ENCODE data around the gene FRMD3.

The FRMD3 gene

DNA sequence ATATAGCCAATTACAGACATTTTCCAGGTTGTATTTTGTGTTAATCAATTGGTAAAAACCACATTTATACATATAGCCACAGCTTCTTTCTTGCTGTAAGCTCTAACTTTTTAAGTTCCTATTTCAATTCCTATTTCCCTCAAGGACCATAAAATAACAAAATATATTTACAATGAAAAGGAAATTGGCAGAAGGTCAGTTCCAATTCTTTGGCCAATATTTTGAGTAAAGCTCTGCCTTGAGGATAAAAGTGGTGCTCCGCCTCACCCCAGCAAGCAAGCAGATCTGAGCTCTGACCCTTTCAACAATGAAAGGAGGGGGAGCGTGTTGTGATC lies 271.9 kb downstream of the FRMD3 start:
- Histone ChIP-seq H3K9me3 (no peaks in the 10 kb centered on the region), H3K27me3 (no peaks in the 10 kb centered on the region), H3K4me3 (ENCODE audit: low read depth in 1 of 2, low read length in 1 of 2) (no peak overlapping the region), H3K36me3 (no peaks in the 10 kb centered on the region), H3K27ac (no peak overlapping the region), H3K4me1 (ENCODE audit: control insufficient read depth in 1 of 2, insufficient read depth in 1 of 2, low read depth in 1 of 2, low read length in 1 of 2) (no peaks in the 10 kb centered on the region)
- no peak for TF ChIP-seq CTCF (IDR thresholded peaks at IDR 0.05)

DNA sequence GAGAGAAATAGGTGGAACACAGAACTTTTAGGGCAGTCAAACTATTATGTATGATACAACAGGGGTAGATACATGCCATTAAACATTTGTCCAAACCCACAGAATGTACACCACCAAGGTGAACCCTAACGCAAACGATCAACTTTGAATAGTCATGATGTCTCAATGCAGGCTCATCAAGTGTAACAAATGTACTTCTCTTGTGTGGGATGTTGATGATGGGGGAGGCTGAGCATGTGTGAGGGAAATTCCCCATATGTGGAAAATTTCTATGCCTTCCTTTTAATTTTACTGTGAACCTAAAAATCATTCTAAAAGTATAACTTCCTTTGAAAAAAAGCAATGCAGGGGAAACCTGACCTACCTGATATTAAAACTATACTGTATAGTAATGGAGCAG lies 273.9 kb downstream of the FRMD3 start:
- H3K9me3 ChIP-seq, result no peaks in the 10 kb centered on the region
- H3K4me3 ChIP-seq (ENCODE audit: low read depth in 1 of 2, low read length in 1 of 2), result no peak overlapping the region
- no peak overlapping the region for H3K27ac ChIP-seq
- TF ChIP-seq CTCF (IDR thresholded peaks at IDR 0.05), result no peak
- no peaks in the 10 kb centered on the region for H3K27me3 ChIP-seq
- H3K4me1 ChIP-seq (ENCODE audit: control insufficient read depth in 1 of 2, insufficient read depth in 1 of 2, low read depth in 1 of 2, low read length in 1 of 2), result no peaks in the 10 kb centered on the region
- H3K36me3 ChIP-seq, result peaks cover 4% of the 10 kb centered on the region

GRCh38 chr9:83259558-83259957 lies 278.6 kb downstream of the FRMD3 start:
- Histone ChIP-seq H3K27me3 (no peaks in the 10 kb centered on the region), H3K9me3 (no peaks in the 10 kb centered on the region), H3K4me3 (ENCODE audit: low read depth in 1 of 2, low read length in 1 of 2) (no peak overlapping the region), H3K4me1 (ENCODE audit: control insufficient read depth in 1 of 2, insufficient read depth in 1 of 2, low read depth in 1 of 2, low read length in 1 of 2) (no peaks in the 10 kb centered on the region), H3K36me3 (peaks cover 4% of the 10 kb centered on the region), H3K27ac (no peak overlapping the region)
- no peak for TF ChIP-seq CTCF (IDR thresholded peaks at IDR 0.05)

DNA sequence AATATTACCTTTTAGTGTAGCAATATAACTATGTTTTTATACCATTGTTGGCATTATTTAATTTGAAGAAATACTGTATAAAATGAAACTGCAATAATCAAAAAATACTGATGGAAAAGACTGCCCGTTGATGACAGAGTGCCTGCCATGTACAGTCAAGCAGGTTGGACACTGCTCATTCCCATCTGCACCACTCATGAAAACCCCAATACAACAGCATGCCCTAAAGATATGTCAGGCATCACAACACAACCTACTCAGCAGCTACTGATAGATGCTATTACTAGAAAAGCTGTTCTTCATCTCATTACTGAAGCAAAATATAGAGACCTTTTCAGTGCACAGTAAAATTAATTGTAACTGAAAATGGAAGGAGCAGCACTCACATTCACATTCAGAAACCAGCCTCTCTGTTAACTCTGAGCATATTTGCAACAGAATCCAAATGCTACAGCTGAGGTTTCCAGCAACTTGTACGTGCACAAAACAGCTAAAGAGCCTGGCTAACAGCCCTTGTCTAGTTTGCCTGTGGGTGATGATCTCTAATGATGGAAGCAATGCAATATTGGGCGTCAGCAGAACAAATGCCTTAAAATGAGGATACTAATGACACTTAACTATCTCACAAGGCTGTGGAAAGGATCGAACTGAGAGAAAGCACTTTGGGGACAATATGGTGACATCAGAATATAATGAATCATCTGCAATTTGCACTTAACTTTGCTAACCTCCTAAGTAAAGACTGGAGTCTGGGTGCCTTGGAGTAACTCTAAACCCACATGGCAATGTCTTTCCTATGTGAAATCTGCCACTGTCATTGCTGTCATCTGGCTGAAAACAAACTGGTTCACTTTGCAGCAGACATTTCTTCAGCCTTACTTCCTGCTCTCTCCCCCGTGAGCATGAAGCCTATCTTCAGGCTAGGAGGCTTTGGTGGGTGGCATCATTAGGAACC lies 280.0 kb downstream of the FRMD3 start:
- TF ChIP-seq CTCF (IDR thresholded peaks at IDR 0.05), result no peak
- H3K4me3 ChIP-seq (ENCODE audit: low read depth in 1 of 2, low read length in 1 of 2), result no peak overlapping the region

DNA sequence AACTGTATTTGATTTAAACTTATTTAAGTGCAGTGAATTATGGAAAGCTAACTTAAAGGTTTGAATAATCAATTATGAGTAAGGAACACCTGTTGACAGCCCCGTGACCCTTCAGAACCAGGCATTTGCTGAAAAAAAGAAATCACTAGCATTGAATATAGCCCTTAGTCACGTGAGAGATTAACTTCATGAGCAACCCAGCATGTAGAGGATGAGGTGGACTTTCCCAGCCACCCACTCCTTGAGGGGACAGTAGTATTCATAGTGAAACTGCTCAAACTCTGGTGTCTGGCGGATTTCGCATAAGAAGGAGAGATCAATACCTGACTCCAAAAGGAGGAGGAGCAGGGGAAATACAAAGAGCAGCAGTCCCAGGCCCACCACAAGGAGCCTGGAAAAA lies 290.5 kb downstream of the FRMD3 start:
- Histone ChIP-seq H3K4me3 (ENCODE audit: low read depth in 1 of 2, low read length in 1 of 2) (no peak overlapping the region), H3K27me3 (no peaks in the 10 kb centered on the region), H3K27ac (no peak overlapping the region), H3K36me3 (peaks cover 18% of the 10 kb centered on the region), H3K4me1 (ENCODE audit: control insufficient read depth in 1 of 2, insufficient read depth in 1 of 2, low read depth in 1 of 2, low read length in 1 of 2) (peaks cover 0 to 3% of the 10 kb centered on the region in 2 experiments), H3K9me3 (no peaks in the 10 kb centered on the region)
- TF ChIP-seq CTCF (IDR thresholded peaks at IDR 0.05), result no peak

More for the DNA sequence above, 280.0 kb downstream of the FRMD3 start:
- H3K4me1 ChIP-seq (ENCODE audit: control insufficient read depth in 1 of 2, insufficient read depth in 1 of 2, low read depth in 1 of 2, low read length in 1 of 2), result no peaks in the 10 kb centered on the region
- no peaks in the 10 kb centered on the region for H3K27me3 ChIP-seq
- H3K36me3 ChIP-seq, result peaks cover 4% of the 10 kb centered on the region
- no peak overlapping the region for H3K27ac ChIP-seq
- H3K9me3 ChIP-seq, result no peaks in the 10 kb centered on the region

Measured in neutrophil (primary cell).